H1 (cell line): Measurements from ENCODE around the gene NID2. TPM values are rescaled to one million over a fixed set of nuclear protein-coding genes. Genes with fewer than 3 reads are reported as not detected.

ENCODE experiments used
- BACH1 ChIP-seq: IDR thresholded peaks from 2 replicates; pipeline ENCODE4 v1.6.1; 2012; ENCODE audit warnings: low read length, improper control_type of control experiment
- HDAC2 ChIP-seq, 2 experiments: fragments of 300-600 bp in 1 of 2; sonication (generic) in 1 of 2; IDR thresholded peaks; 2 replicates each; pipeline ENCODE4 v1.6.1; 2011 to 2012; ENCODE audit warnings: low read depth in 2 of 2, low read length in 2 of 2, mild to moderate bottlenecking in 2 of 2, moderate library complexity in 2 of 2, borderline replicate concordance in 1 of 2, inconsistent platforms in 1 of 2
- SIN3A ChIP-seq, 2 experiments: IDR thresholded peaks in 1 of 2; conservative IDR thresholded peaks in 1 of 2; 2 replicates each; pipeline ENCODE4 v1.6.1; 2011 to 2012; ENCODE audit warnings: low read length in 2 of 2, improper control_type of control experiment in 1 of 2, low read depth in 1 of 2, mild to moderate bottlenecking in 1 of 2
- TBP ChIP-seq: IDR thresholded peaks from 2 replicates; pipeline ENCODE4 v1.6.1; 2011; ENCODE audit warnings: low read depth, low read length, improper control_type of control experiment
- polyA plus RNA-seq, 7 experiments: library from polyadenylated mRNA; depleted of rRNA in 3 of 7; stranded (reverse) in 5 of 7; unstranded in 2 of 7; fragments of >200 nt in 5 of 7; fragments of 200-250 nt in 2 of 7; gene quantifications; 1 replicate in 5 of 7; 2 replicates in 1 of 7; 4 replicates in 1 of 7; pipeline versions ENCODE4 v1.2.1 to v1.2.3, GENCODE V29; 2011 to 2013; ENCODE audit warnings: missing spikeins in 2 of 7, mixed read lengths in 2 of 7
- total RNA-seq: library from RNA; stranded (reverse); fragmentation: NEBNext Ultra II Directional; extraction: Animal tissue kit (Norgen Biotek cat#: 25700); gene quantifications from 2 replicates; pipeline ENCODE4 v1.2.1, GENCODE V29; 2021

Gene NID2
- total and polyA plus RNA-seq, 2 of the 8 experiments (the other 6 are each of a cell fraction or from before 2014, with no cell fraction given), result 6.1 to 12.6 TPM

GRCh38 chr14:51978681-51979085 lies 90.2 kb downstream of the NID2 start (continued):
- TF ChIP-seq HDAC2 (IDR thresholded peaks at IDR 0.05; ENCODE audit: borderline replicate concordance in 1 of 2, low read depth in 2 of 2, low read length in 2 of 2), result no peak
- no peak for TF ChIP-seq SIN3A (conservative IDR thresholded peaks at IDR 0.05 in 1 of 2, IDR thresholded peaks at IDR 0.05 in 1 of 2; ENCODE audit: low read depth in 1 of 2, low read length in 2 of 2)
- no peak for TF ChIP-seq BACH1
- TF ChIP-seq TBP, result no peak
